Measurements from ENCODE around the gene ANKRD11.

DNA sequence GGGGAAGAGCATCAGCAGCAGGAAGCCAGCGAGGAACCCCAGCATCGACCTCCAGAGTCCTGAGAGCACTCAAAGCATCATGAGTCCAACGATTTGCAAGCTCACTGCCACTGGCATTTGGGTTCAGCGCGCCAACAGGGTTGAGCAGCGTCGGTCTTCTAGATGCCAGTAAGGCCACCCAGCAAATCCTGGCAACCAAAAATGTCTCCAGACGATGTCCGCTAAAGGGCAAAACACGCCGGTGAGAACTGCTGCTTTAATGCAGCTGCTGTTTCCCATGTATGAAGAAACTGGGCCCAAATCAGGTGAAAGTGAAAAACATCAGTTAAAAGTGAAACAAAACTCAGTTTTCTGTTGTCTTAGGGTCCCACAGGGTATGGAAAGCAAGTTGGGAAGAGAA lies 70.2 kb downstream of the ANKRD11 start:
- TF ChIP-seq, protein P1, sequence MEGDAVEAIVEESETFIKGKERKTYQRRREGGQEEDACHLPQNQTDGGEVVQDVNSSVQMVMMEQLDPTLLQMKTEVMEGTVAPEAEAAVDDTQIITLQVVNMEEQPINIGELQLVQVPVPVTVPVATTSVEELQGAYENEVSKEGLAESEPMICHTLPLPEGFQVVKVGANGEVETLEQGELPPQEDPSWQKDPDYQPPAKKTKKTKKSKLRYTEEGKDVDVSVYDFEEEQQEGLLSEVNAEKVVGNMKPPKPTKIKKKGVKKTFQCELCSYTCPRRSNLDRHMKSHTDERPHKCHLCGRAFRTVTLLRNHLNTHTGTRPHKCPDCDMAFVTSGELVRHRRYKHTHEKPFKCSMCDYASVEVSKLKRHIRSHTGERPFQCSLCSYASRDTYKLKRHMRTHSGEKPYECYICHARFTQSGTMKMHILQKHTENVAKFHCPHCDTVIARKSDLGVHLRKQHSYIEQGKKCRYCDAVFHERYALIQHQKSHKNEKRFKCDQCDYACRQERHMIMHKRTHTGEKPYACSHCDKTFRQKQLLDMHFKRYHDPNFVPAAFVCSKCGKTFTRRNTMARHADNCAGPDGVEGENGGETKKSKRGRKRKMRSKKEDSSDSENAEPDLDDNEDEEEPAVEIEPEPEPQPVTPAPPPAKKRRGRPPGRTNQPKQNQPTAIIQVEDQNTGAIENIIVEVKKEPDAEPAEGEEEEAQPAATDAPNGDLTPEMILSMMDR (IDR thresholded peaks at IDR 0.05; ENCODE audit: low read length) = no peak
- no peak for TF ChIP-seq EZH2 (optimal IDR thresholded peaks at IDR 0.05; ENCODE audit: low read depth, low read length)

Measured in MM.1S (cell line).